RWPE1 (cell line): ENCODE results near the gene NAPSA.

Source experiments
- CTCF ChIA-PET: fragments of 350-600 bp; sonication (Branson Sonifier 250); formaldehyde crosslinking; extraction: SDS; loops from one replicate; lab custom pipeline; 2021; lab: Yijun Ruan, JAX
- POLR2A ChIA-PET: fragments of 400-600 bp; formaldehyde crosslinking; extraction: SDS; loops from one replicate; lab custom pipeline; 2020; ENCODE audit warnings: antibody characterized with exemption; ENCODE audit not compliant: low non-redundant PET; lab: Yijun Ruan, JAX
- DNase-seq: peaks from one replicate; pipeline ENCODE4 v3.0.0; 2012; ENCODE audit warnings: low spot score
- H3K27ac ChIP-seq: fragments of 450-650 bp; 2 replicates; pipeline ENCODE4 v1.5.1; 2017
- TF ChIP-seq, protein P1 (sequence below): fragments of 450-650 bp; conservative IDR thresholded peaks from 2 replicates; pipeline ENCODE4 v1.5.1; 2017; ENCODE audit warnings: low read depth, mild to moderate bottlenecking

The NAPSA gene

DNA sequence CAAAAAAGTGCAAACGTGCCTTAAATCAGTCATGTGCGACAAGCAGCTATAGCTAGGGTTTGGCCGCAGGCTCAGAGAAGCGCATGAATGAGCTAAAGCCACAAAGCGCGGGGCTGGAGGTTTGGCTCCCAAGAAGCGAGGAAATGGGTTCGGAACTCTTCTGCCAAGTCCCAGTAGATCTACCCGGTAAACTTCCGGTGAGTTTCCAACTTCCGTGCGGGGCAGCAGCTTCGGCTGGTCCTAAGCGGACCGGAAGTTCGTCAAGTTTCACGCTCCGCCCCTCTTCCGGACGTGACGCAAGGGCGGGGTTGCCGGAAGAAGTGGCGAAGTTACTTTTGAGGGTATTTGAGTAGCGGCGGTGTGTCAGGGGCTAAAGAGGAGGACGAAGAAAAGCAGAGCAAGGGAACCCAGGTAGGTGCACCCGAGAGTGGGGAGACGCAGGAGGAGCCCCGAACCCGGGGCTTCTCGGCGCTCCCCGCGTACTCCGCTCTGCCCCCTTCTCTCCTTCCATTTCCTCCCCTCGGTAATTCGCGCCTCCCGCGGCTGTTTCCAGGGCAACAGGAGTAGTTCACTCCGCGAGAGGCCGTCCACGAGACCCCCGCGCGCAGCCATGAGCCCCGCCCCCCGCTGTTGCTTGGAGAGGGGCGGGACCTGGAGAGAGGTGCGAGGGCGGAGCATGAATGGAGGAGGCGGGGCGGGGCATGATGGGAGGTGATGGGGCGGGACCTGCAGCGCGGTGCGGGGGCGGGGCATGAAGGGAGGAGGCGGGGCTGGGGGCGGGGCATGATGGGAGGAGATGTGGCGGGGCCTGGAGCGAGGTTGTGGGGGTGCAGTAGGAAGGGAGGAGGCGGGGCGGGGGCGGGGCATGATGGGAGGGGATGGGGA lies 11.0 kb upstream of the NAPSA start, which contains the start of gene NR1H2:
NR1H2 (plus strand) TSS at position 292 of the 885 bp plus-strand sequence. CDS start 1,149 bp downstream, outside the sequence.
- ChIA-PET POLR2A (no interaction called here), CTCF (interaction anchor here (1.0 kb wide), 1 partner anchor 19 kb away, joined by 3 read pairs; no protein-coding TSS in a partner anchor)
- peak; percentile 90 for DNase-seq
- peak within 1 kb of the TSS; percentile 96 for H3K27ac ChIP-seq
- TF ChIP-seq, protein P1, sequence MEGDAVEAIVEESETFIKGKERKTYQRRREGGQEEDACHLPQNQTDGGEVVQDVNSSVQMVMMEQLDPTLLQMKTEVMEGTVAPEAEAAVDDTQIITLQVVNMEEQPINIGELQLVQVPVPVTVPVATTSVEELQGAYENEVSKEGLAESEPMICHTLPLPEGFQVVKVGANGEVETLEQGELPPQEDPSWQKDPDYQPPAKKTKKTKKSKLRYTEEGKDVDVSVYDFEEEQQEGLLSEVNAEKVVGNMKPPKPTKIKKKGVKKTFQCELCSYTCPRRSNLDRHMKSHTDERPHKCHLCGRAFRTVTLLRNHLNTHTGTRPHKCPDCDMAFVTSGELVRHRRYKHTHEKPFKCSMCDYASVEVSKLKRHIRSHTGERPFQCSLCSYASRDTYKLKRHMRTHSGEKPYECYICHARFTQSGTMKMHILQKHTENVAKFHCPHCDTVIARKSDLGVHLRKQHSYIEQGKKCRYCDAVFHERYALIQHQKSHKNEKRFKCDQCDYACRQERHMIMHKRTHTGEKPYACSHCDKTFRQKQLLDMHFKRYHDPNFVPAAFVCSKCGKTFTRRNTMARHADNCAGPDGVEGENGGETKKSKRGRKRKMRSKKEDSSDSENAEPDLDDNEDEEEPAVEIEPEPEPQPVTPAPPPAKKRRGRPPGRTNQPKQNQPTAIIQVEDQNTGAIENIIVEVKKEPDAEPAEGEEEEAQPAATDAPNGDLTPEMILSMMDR = no peak

DNA sequence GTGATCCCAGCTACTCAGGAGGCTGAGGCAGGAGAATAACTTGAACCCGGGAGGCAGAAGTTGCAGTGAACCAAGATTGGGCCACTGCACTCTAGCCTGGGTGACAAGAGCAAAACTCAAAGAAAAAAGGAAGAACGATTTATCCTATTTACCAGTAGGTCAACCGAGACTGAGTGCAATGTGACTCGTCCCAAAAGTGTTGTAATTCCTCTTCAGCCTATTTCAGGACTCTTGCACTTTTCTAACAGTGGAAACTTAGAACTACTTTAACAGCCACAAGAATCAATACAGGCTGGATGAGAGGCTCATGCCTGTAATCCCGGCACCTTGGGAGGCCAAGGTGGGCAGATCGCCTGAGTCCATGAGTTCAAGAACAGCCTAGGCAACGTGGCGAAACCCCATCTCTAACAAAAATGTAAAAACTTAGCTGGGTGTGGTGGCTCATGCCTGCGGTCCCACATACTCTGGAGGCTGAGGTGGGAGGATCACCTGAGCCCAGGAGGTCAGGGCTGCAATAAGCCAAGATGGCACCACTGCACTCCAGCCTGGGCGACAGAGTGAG lies 6.6 kb upstream of the NAPSA start:
- TF ChIP-seq, protein P1 = no peak
- no peak for DNase-seq
- POLR2A ChIA-PET = no interaction called here
- CTCF ChIA-PET = no interaction called here
- H3K27ac ChIP-seq = no peak overlapping the region

DNA sequence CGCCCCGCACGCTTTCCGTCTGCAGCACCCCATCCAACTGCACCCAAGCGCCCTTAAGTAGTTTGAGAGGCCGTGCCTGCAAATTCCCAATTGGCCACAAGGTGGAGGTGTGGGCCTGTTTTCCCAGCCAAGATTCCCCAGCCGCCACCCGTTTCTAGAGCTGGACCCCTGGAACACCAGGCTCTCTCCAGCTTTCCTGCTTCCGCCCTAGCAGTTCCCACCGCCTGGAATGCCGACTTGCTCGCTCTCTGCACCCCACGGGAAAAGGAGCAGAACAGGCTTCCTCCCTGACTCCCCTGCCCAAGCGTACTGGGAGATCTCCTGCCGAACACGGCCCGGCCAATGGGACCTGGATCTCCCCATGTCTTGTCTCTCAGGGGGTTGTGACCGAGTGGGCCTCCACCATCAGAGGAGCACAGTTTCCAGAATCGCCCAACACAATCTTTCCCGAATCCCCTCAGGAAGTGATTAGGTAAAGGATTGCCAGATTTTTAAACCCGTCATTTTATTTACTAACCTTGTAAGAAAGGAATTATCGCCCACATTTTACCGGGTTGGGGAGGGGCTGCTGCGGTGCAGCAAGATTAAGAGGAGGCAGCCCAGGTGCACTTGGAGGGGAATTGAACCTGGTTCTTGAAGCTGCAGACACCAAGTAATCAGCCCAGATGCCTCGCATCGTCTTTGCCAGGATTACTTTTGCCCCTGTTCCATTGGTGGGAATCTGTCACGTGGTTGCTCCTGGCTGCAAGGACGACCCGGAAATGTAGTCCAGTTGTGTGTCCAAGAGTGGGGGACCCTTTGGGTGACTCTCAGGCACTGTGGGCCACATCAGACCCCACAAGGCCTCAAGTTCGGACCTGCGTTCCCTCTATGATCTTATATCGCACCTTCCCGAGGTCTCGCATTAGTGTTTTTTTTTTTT lies 3.5 kb upstream of the NAPSA start:
- peak; percentile 91 for DNase-seq
- peak overlapping the region; percentile 74 for H3K27ac ChIP-seq
- POLR2A ChIA-PET = no interaction called here
- CTCF ChIA-PET = interaction anchor here (0.6 to 2.2 kb wide), 14 partner anchors 9 to 501 kb away, joined by 3 to 10 read pairs (median 4); partner anchors contain the start of gene POLD1
- TF ChIP-seq, protein P1 = peak; percentile 85

DNA sequence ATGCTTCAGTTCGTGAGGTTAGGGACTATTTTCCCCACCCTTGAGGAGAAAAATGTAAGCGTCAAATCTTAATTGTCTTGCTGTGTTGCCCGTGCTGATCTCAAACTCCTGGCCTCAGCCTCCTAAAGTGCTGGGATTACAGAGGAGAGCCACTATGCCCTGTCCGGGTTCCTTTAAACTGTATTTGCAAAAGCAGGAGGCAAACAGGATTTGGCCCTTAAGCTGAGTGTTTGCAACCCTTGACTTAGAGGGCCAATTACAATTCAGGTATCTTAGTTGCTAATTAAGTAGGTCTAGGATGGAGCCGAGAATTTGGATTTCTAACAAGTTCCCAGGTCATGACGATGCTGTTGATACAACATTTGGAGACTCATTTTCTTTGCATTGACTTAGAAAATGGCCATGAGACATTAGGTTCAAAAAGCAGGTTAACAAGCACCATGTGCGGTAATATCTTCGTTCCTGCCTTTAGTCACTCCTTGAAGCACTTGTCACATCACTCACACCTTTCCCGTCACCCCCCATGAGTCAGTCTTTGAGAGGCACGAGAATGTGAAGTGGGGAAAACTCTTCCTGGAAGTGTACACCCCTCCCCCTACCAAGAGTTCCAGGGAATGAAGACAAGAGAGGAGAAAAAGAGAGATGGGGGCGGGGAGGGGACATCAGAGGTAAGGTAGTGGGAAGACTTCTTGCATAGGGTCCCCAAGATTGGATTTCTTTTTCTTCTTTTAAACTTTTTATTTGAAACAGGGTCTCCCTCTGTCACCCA lies 2.6 kb downstream of the NAPSA start:
- ChIA-PET CTCF (interaction anchor here (0.8 kb wide), 1 partner anchor 175 kb away, joined by 3 read pairs; no protein-coding TSS in a partner anchor), POLR2A (no interaction called here)
- no peak for DNase-seq
- TF ChIP-seq, protein P1 = no peak
- H3K27ac ChIP-seq = no peak overlapping the region

DNA sequence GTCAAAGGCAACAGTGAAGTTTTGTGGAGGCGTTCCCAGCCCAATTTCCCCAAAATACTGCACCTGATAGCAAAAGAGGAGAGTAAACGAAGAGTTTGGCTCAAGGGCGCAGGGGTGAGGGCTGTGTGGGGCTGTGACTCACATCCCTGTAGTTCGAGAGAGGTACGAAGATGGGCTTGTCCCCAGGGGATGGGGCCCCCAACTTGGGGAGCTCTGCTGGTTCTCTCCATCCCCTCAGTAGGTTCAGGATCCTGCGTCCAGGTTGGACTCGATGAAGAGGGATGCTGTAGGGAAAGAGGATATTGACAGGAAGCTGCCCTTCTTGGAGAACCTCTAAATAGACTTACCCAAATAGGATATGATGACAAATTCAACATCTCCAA lies 3.4 kb downstream of the NAPSA start:
- no peak for DNase-seq
- TF ChIP-seq, protein P1 = no peak
- POLR2A ChIA-PET = no interaction called here
- no peak overlapping the region for H3K27ac ChIP-seq
- CTCF ChIA-PET = interaction anchor here (0.8 kb wide), 1 partner anchor 176 kb away, joined by 3 read pairs; no protein-coding TSS in a partner anchor
